H1 (cell line): ENCODE measurements around the gene DPH6. TPM values are rescaled to one million over a fixed set of nuclear protein-coding genes. Genes with fewer than 3 reads are reported as not detected.

Experiments used
- CTCF ChIA-PET: fragments of 300-600 bp; sonication (Branson Sonifier 250); formaldehyde crosslinking; loops from one replicate; lab custom pipeline; 2021; ENCODE audit not compliant: partially characterized antibody; lab: Charles Lee
- POLR2A ChIA-PET: fragments of 300-600 bp; sonication (Branson Sonifier 250); formaldehyde crosslinking; loops from one replicate; lab custom pipeline; 2021; ENCODE audit warnings: inconsistent platforms; ENCODE audit not compliant: partially characterized antibody; lab: Charles Lee
- DNase-seq, 2 experiments: peaks; one replicate each; pipeline versions ENCODE4 v3.0.0 to v3.0.0-alpha.2; 2010 to 2022; ENCODE audit warnings: low spot score in 2 of 2, low read depth in 1 of 2, mixed read lengths in 1 of 2
- FAIRE-seq: peaks from 2 replicates; lab custom pipeline; 2011; peaks lifted over from hg19 to GRCh38; lab: Jason Lieb, UNC
- H2AFZ ChIP-seq: 2 replicates; pipeline ENCODE4 v1.8.1; 2012; ENCODE audit warnings: low read length, inconsistent platforms
- H2AK5ac ChIP-seq: 2 replicates; pipeline ENCODE4 v1.6.1; 2013; ENCODE audit warnings: low read depth, low read length
- H2BK120ac ChIP-seq: replicated peaks from 2 replicates; pipeline ENCODE3; 2013; ENCODE audit warnings: low read depth, low read length, inconsistent platforms
- H2BK12ac ChIP-seq: 2 replicates; pipeline ENCODE4 v1.6.1; 2013; ENCODE audit warnings: low read depth, low read length
- H2BK15ac ChIP-seq: 2 replicates; pipeline ENCODE4 v1.6.1; 2013; ENCODE audit warnings: low read length
- H2BK20ac ChIP-seq: 2 replicates; pipeline ENCODE4 v1.6.1; 2013; ENCODE audit warnings: low read length
- H2BK5ac ChIP-seq: 2 replicates; pipeline ENCODE4 v1.6.1; 2013; ENCODE audit warnings: low read depth, low read length
- H3K14ac ChIP-seq: 2 replicates; pipeline ENCODE4 v1.6.1; 2013; ENCODE audit warnings: inconsistent platforms; ENCODE audit not compliant: insufficient read length
- H3K18ac ChIP-seq: 2 replicates; pipeline ENCODE4 v1.6.1; 2013; ENCODE audit warnings: low read length; ENCODE audit errors: extremely low read depth
- H3K23ac ChIP-seq: 2 replicates; pipeline ENCODE4 v1.6.1; 2013; ENCODE audit warnings: inconsistent platforms; ENCODE audit not compliant: insufficient read length
- H3K23me2 ChIP-seq: 2 replicates; pipeline ENCODE4 v1.6.1; 2013; ENCODE audit warnings: low read depth, low read length
- H3K27ac ChIP-seq: 2 replicates; pipeline ENCODE4 v1.6.1; 2011; ENCODE audit warnings: low read depth, low read length, inconsistent platforms
- H3K27me3 ChIP-seq, 4 experiments: replicated peaks in 1 of 4; 1 replicate in 1 of 4; 2 replicates in 3 of 4; pipeline versions ENCODE4 v1.6.1 to v1.8.1; 2011 to 2013; ENCODE audit warnings: low read length in 3 of 4, mild to moderate bottlenecking in 3 of 4, inconsistent platforms in 2 of 4, mixed read lengths in 2 of 4, moderate library complexity in 1 of 4; ENCODE audit not compliant: control insufficient read depth in 3 of 4, insufficient read depth in 3 of 4; ENCODE audit errors: extremely low read depth in 1 of 4
- H3K36me3 ChIP-seq, 4 experiments: 2 replicates each; pipeline versions ENCODE4 v1.6.1 to v1.8.1; 2011 to 2013; ENCODE audit warnings: mild to moderate bottlenecking in 4 of 4, low read length in 3 of 4, moderate library complexity in 2 of 4, control low read depth in 1 of 4, inconsistent platforms in 1 of 4; ENCODE audit not compliant: insufficient read depth in 4 of 4, control insufficient read depth in 2 of 4
- H3K4ac ChIP-seq: replicated peaks from 2 replicates; pipeline ENCODE3; 2013; ENCODE audit warnings: low read length, low read depth, mixed read lengths, inconsistent platforms; ENCODE audit not compliant: insufficient read length
- H3K4me1 ChIP-seq, 4 experiments: replicated peaks in 1 of 4; 1 replicate in 1 of 4; 2 replicates in 3 of 4; pipeline versions ENCODE4 v1.6.1 to v1.8.1; 2011 to 2013; ENCODE audit warnings: low read length in 3 of 4, inconsistent platforms in 2 of 4, mixed read lengths in 1 of 4; ENCODE audit not compliant: insufficient read depth in 4 of 4, control insufficient read depth in 3 of 4
- H3K4me2 ChIP-seq, 2 experiments: 2 replicates each; pipeline versions ENCODE4 v1.6.1 to v1.8.1; 2011 to 2013; ENCODE audit warnings: low read depth in 2 of 2, low read length in 2 of 2, control low read depth in 1 of 2, inconsistent platforms in 1 of 2, mild to moderate bottlenecking in 1 of 2; ENCODE audit not compliant: insufficient read depth in 1 of 2
- H3K4me3 ChIP-seq, 4 experiments: fragments of 200-600, 300-600 bp in 1 of 4; sonication (generic), shearing (Covaris generic), sonication (Bioruptor Twin) in 1 of 4; 2 replicates each; pipeline versions ENCODE4 v1.5.1 to v1.8.1; 2011 to 2016; ENCODE audit warnings: low read length in 4 of 4, low read depth in 3 of 4, control low read depth in 2 of 4, inconsistent platforms in 2 of 4, mild to moderate bottlenecking in 2 of 4, mixed read lengths in 1 of 4, moderate library complexity in 1 of 4; ENCODE audit not compliant: insufficient read depth in 2 of 4; ENCODE audit errors: extremely low read depth in 1 of 4
- H3K56ac ChIP-seq: replicated peaks from 2 replicates; pipeline ENCODE3; 2013; ENCODE audit warnings: low read depth, mild to moderate bottlenecking, mixed read lengths, low read length, inconsistent platforms; ENCODE audit not compliant: insufficient read length
- H3K79me1 ChIP-seq: 2 replicates; pipeline ENCODE4 v1.6.1; 2013; ENCODE audit warnings: low read depth, low read length, control low read depth
- H3K79me2 ChIP-seq, 2 experiments: 2 replicates each; pipeline versions ENCODE4 v1.6.1 to v1.8.1; 2012 to 2013; ENCODE audit warnings: low read length in 2 of 2, mild to moderate bottlenecking in 2 of 2, inconsistent platforms in 1 of 2; ENCODE audit not compliant: insufficient read depth in 2 of 2, control insufficient read depth in 1 of 2
- H3K9ac ChIP-seq, 4 experiments: replicated peaks in 1 of 4; 1 replicate in 1 of 4; 2 replicates in 3 of 4; pipeline versions ENCODE4 v1.6.1 to v1.8.1; 2011 to 2013; ENCODE audit warnings: low read depth in 3 of 4, low read length in 3 of 4, control low read depth in 2 of 4, mild to moderate bottlenecking in 2 of 4, moderate library complexity in 2 of 4, inconsistent platforms in 1 of 4; ENCODE audit errors: extremely low read depth in 1 of 4
- H3K9me3 ChIP-seq, 2 experiments: 2 replicates each; pipeline versions ENCODE4 v1.6.1 to v1.8.1; 2012 to 2013; ENCODE audit warnings: mild to moderate bottlenecking in 2 of 2, moderate library complexity in 2 of 2, control low read depth in 1 of 2, inconsistent platforms in 1 of 2, low read depth in 1 of 2, low read length in 1 of 2, mixed read lengths in 1 of 2; ENCODE audit not compliant: insufficient read depth in 2 of 2
- H4K20me1 ChIP-seq, 2 experiments: replicated peaks in 1 of 2; 2 replicates each; pipeline versions ENCODE3 to v1.8.1; 2011 to 2013; ENCODE audit warnings: inconsistent platforms in 2 of 2, low read length in 2 of 2, mild to moderate bottlenecking in 1 of 2; ENCODE audit not compliant: insufficient read depth in 2 of 2, control insufficient read depth in 1 of 2
- H4K5ac ChIP-seq: 2 replicates; pipeline ENCODE4 v1.6.1; 2013; ENCODE audit warnings: low read length, low read depth, mixed read lengths, inconsistent platforms; ENCODE audit not compliant: insufficient read length
- H4K8ac ChIP-seq: 2 replicates; pipeline ENCODE4 v1.8.0; 2013; ENCODE audit warnings: mild to moderate bottlenecking, moderate library complexity, low read length, inconsistent platforms; ENCODE audit not compliant: insufficient read depth; ENCODE audit errors: extremely low read depth
- H4K91ac ChIP-seq: replicated peaks from 2 replicates; pipeline ENCODE3; 2013; ENCODE audit warnings: low read length, mixed read lengths, inconsistent platforms; ENCODE audit not compliant: insufficient read length
- CREB1 ChIP-seq: IDR thresholded peaks from 2 replicates; pipeline ENCODE4 v1.6.1; 2012; ENCODE audit warnings: inconsistent platforms
- EGR1 ChIP-seq: IDR thresholded peaks from 2 replicates; pipeline ENCODE4 v1.6.1; 2011; ENCODE audit warnings: low read depth, low read length, borderline replicate concordance
- KDM4A ChIP-seq: IDR thresholded peaks from one replicate; pipeline ENCODE4 v1.7.1; 2012; ENCODE audit warnings: low read depth, mild to moderate bottlenecking, moderate library complexity, low read length, inconsistent platforms; ENCODE audit not compliant: severe bottlenecking
- POU5F1 ChIP-seq: IDR thresholded peaks from 2 replicates; pipeline ENCODE4 v1.6.1; 2011; ENCODE audit warnings: low read depth, mild to moderate bottlenecking, low read length, moderate library complexity
- TCF12 ChIP-seq: IDR thresholded peaks from 2 replicates; pipeline ENCODE4 v1.6.1; 2011; ENCODE audit warnings: low read depth, mild to moderate bottlenecking, low read length
- TEAD4 ChIP-seq: IDR thresholded peaks from 2 replicates; pipeline ENCODE4 v1.6.1; 2012; ENCODE audit warnings: low read depth, low read length, inconsistent platforms, mixed read lengths
- WGBS, 2 experiments: shearing (Covaris generic) in 1 of 2; methylation state at CpG; one replicate each; pipeline versions ENCODE4 v1.1.6 to v1.1.7; 2013 to 2015; ENCODE audit warnings: low lambda C conversion rate in 2 of 2, mixed read lengths in 2 of 2, inconsistent platforms in 1 of 2, low coverage in 1 of 2, missing lambda C conversion rate in 1 of 2; ENCODE audit not compliant: insufficient replicate concordance in 2 of 2, insufficient coverage in 1 of 2, insufficient read length in 1 of 2; ENCODE audit errors: extremely low coverage in 1 of 2, missing lambda C conversion rate in 1 of 2; 5-methylcytosine and 5-hydroxymethylcytosine counted together
- polyA plus RNA-seq, 7 experiments: library from polyadenylated mRNA; depleted of rRNA in 3 of 7; stranded (reverse) in 5 of 7; unstranded in 2 of 7; fragments of >200 nt in 5 of 7; fragments of 200-250 nt in 2 of 7; gene quantifications; 1 replicate in 5 of 7; 2 replicates in 1 of 7; 4 replicates in 1 of 7; pipeline versions ENCODE4 v1.2.1 to v1.2.3, GENCODE V29; 2011 to 2013; ENCODE audit warnings: missing spikeins in 2 of 7, mixed read lengths in 2 of 7
- total RNA-seq: library from RNA; stranded (reverse); fragmentation: NEBNext Ultra II Directional; extraction: Animal tissue kit (Norgen Biotek cat#: 25700); gene quantifications from 2 replicates; pipeline ENCODE4 v1.2.1, GENCODE V29; 2021

DPH6 gene
- total and polyA plus RNA-seq, 2 of the 8 experiments (the other 6 are each of a cell fraction or from before 2014, with no cell fraction given): 21.6 to 30.5 TPM

- Histone ChIP-seq H2BK5ac (no peak overlapping the region), H3K23ac (no peak overlapping the region), H3K23me2 (no peaks in the 10 kb centered on the region), H4K20me1 (no peaks in the 10 kb centered on the region), H3K79me1 (no peaks in the 10 kb centered on the region), H3K27me3 (no peaks in the 10 kb centered on the region), H3K9ac (no peak overlapping the region), H2BK120ac (no peak overlapping the region), H2BK20ac (no peak overlapping the region), H2AK5ac (no peak overlapping the region), H4K91ac (no peak overlapping the region), H3K4ac (no peak overlapping the region), H2BK15ac (no peak overlapping the region), H3K14ac (no peak overlapping the region), H3K4me1 (no peaks in the 10 kb centered on the region), H3K79me2 (no peaks in the 10 kb centered on the region), H3K18ac (no peak overlapping the region)
- 88% methylated on average over 1 of the region's 1 CpG; no CpG with 5 or more reads in 1 of the 2 experiments for WGBS, 2 experiments
- DNase-seq: no peak
- POLR2A ChIA-PET: no interaction called here
- TF ChIP-seq POU5F1 (no peak), TEAD4 (no peak), TCF12 (no peak), KDM4A (no peak), EGR1 (no peak), CREB1 (no peak)
- TF ChIP-seq, all 59 proteins: peak for 0
- H3K27ac ChIP-seq: no peak overlapping the region
- no peak overlapping the region for H2AFZ ChIP-seq
- no peak overlapping the region for H4K5ac ChIP-seq
- no peaks in the 10 kb centered on the region; a peak in 1 of 4 replicates for H3K9me3 ChIP-seq
- CTCF ChIA-PET: interaction anchor here (0.7 to 7.0 kb wide), 2 partner anchors 14 to 1480 kb away, joined by 3 to 36 read pairs; no protein-coding TSS in a partner anchor
- FAIRE-seq: no peak
- H3K4me3 ChIP-seq: no peak overlapping the region
- H2BK12ac ChIP-seq: no peak overlapping the region
- no peak overlapping the region for H4K8ac ChIP-seq
- H3K36me3 ChIP-seq: peaks cover 0 to 2% (median 0%) of the 10 kb centered on the region in 4 experiments; a peak in 1 of 8 replicates
- no peak overlapping the region for H3K4me2 ChIP-seq
- no peak overlapping the region for H3K56ac ChIP-seq
These were observed 114.7 kb downstream of the DPH6 start for GRCh38 chr15:35431281-35431680.
